HepG2 (cell line): ENCODE results near the gene NXPH4. TPM values are rescaled to one million over a fixed set of nuclear protein-coding genes. Genes with fewer than 3 reads are reported as not detected.
A peak's percentile ranks its signal among the peaks of the same experiment; 100 is the strongest.

Source experiments
- ETV5 ChIP-seq: IDR thresholded peaks from 2 replicates; pipeline ENCODE4 v1.6.1; 2018; ENCODE audit warnings: missing biosample characterization, missing genetic modification reagents, inconsistent platforms, borderline replicate concordance
- FIP1L1 ChIP-seq: fragments of 200-400 bp; formaldehyde crosslinking; IDR thresholded peaks from 2 replicates; pipeline ENCODE4 v1.6.1; 2018; ENCODE audit warnings: low read depth, mild to moderate bottlenecking, low read length, moderate library complexity, borderline replicate concordance; ENCODE audit not compliant: insufficient read depth
- HES4 ChIP-seq: sonication (generic); formaldehyde crosslinking; IDR thresholded peaks from 2 replicates; pipeline ENCODE4 v1.9.0; 2021; ENCODE audit warnings: mild to moderate bottlenecking, missing genetic modification reagents, borderline replicate concordance
- HNRNPH1 ChIP-seq: fragments of 200-400 bp; formaldehyde crosslinking; optimal IDR thresholded peaks from 2 replicates; pipeline ENCODE3; 2017; ENCODE audit warnings: mild to moderate bottlenecking, low read depth, low read length
- HOXA3 ChIP-seq: sonication (generic); formaldehyde crosslinking; IDR thresholded peaks from 2 replicates; pipeline ENCODE4 v1.5.0; 2020; ENCODE audit warnings: missing genetic modification reagents
- NFIB ChIP-seq: sonication (generic); formaldehyde crosslinking; IDR thresholded peaks from 2 replicates; pipeline ENCODE4 v1.9.0; 2021; ENCODE audit warnings: missing genetic modification reagents, mild to moderate bottlenecking, borderline replicate concordance
- RFX5 ChIP-seq: IDR thresholded peaks from 2 replicates; pipeline ENCODE4 v1.6.1; 2011; ENCODE audit warnings: low read depth, low read length, improper control_type of control experiment
- SRSF1 ChIP-seq: fragments of 200-400 bp; formaldehyde crosslinking; optimal IDR thresholded peaks from 2 replicates; pipeline ENCODE3; 2017; ENCODE audit warnings: mild to moderate bottlenecking, low read depth, low read length, moderate library complexity
- SRSF9 ChIP-seq: fragments of 200-400 bp; formaldehyde crosslinking; IDR thresholded peaks from 2 replicates; pipeline ENCODE4 v1.6.1; 2018; ENCODE audit warnings: borderline replicate concordance, mild to moderate bottlenecking, low read depth, low read length; ENCODE audit not compliant: insufficient read depth, poor library complexity, severe bottlenecking
- ZBTB38 ChIP-seq: sonication (generic); formaldehyde crosslinking; IDR thresholded peaks from 2 replicates; pipeline ENCODE4 v1.5.1; 2020; ENCODE audit warnings: mild to moderate bottlenecking, missing genetic modification reagents
- ZNF446 ChIP-seq: sonication (generic); formaldehyde crosslinking; IDR thresholded peaks from 2 replicates; pipeline ENCODE4 v1.5.0; 2020; ENCODE audit warnings: mild to moderate bottlenecking, missing genetic modification reagents
- polyA plus RNA-seq, 8 experiments: library from polyadenylated mRNA; depleted of rRNA in 3 of 8; stranded (reverse) in 7 of 8; unstranded in 1 of 8; fragments of >200 nt; fragmentation: Illumina TruSeq in 4 of 8; extraction: Trizol in 4 of 8; gene quantifications; 2 replicates each; pipeline versions ENCODE4 v1.2.1 to v1.2.3, GENCODE V29; 2011 to 2016; ENCODE audit warnings: low read depth in 4 of 8, missing spikeins in 1 of 8, mixed read lengths in 1 of 8; ENCODE audit not compliant: insufficient read depth in 1 of 8
- total RNA-seq, 5 experiments: library from RNA; depleted of rRNA; stranded (reverse); fragments of >200 nt; fragmentation: Illumina TruSeq; extraction: Trizol; gene quantifications; 2 replicates each; pipeline ENCODE4 v1.2.3, GENCODE V29; 2016; ENCODE audit warnings: low read depth in 1 of 5
- TF ChIP-seq, protein P1 (sequence below), 2 experiments: sonication (generic) in 1 of 2; formaldehyde crosslinking in 1 of 2; IDR thresholded peaks; 2 replicates each; pipeline versions ENCODE4 v1.4.0 to v1.6.1; 2016 to 2020; ENCODE audit warnings: borderline replicate concordance in 1 of 2, low read depth in 1 of 2, mild to moderate bottlenecking in 1 of 2, missing genetic modification reagents in 1 of 2
- TF ChIP-seq, protein P2 (sequence below): IDR thresholded peaks from 2 replicates; pipeline ENCODE4 v1.6.1; 2016; ENCODE audit warnings: low read depth, borderline replicate concordance
- TF ChIP-seq, protein P3 (sequence below): sonication (generic); formaldehyde crosslinking; IDR thresholded peaks from 2 replicates; pipeline ENCODE4 v1.4.0; 2020; ENCODE audit warnings: missing genetic modification reagents
- TF ChIP-seq, protein P4 (sequence below): IDR thresholded peaks from 2 replicates; pipeline ENCODE4 v1.6.1; 2016
- TF ChIP-seq, protein P5 (sequence below): sonication (generic); formaldehyde crosslinking; IDR thresholded peaks from 2 replicates; pipeline ENCODE4 v1.4.0; 2020; ENCODE audit warnings: missing genetic modification reagents, borderline replicate concordance

NXPH4 gene
- total and polyA plus RNA-seq, 2 of the 13 experiments (the other 11 are each of a cell fraction or from before 2014, with no cell fraction given): 0.13 TPM; not detected in 1

DNA sequence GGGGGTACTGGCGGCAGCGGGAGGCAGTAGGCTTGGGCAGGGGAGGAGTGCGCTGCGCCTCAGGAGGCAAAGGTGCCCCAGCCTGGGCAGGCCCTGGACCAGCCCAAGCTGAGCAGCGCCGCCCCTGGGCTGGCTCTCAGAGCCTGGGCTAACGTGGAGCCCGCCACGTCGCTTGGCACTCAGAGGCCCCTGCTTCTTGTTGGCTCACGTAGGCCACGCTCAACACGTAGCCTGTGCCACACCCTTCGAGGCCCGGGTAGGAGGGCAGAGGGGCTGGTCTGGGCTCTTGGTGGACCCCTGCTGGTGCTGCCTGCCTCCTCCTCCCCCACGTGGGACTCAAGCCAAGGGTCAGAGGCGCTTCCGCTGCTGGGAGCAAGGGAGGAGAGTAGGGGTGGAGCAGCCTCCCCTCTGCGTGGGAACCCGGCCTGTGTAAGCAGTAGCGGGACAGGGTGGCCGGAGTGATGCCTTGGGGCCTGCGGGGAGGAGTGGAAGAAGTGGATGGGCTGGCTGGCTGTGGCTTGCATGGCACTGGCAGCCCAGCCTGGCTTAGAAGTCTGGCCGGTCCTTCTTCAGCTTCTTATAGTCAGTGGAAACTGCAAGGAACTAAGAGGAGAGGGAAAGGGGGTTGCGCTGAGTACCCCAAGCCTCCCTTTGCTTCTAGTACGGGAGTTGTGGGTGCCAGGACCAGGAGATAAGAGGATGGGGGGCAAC, 18.6 kb downstream of the NXPH4 start (continued):
- TF ChIP-seq ETV5: peak; percentile 77
- TF ChIP-seq, protein P1, sequence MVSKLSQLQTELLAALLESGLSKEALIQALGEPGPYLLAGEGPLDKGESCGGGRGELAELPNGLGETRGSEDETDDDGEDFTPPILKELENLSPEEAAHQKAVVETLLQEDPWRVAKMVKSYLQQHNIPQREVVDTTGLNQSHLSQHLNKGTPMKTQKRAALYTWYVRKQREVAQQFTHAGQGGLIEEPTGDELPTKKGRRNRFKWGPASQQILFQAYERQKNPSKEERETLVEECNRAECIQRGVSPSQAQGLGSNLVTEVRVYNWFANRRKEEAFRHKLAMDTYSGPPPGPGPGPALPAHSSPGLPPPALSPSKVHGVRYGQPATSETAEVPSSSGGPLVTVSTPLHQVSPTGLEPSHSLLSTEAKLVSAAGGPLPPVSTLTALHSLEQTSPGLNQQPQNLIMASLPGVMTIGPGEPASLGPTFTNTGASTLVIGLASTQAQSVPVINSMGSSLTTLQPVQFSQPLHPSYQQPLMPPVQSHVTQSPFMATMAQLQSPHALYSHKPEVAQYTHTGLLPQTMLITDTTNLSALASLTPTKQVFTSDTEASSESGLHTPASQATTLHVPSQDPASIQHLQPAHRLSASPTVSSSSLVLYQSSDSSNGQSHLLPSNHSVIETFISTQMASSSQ (IDR thresholded peaks at IDR 0.05; ENCODE audit: low read depth): no peak
- TF ChIP-seq, protein P1 (CRISPR knock-in tag; IDR thresholded peaks at IDR 0.05; ENCODE audit: borderline replicate concordance): no peak
- peak; percentile 80 for TF ChIP-seq SRSF1
- TF ChIP-seq ZBTB38 (CRISPR knock-in tag): peak; percentile 86
- TF ChIP-seq, protein P2, sequence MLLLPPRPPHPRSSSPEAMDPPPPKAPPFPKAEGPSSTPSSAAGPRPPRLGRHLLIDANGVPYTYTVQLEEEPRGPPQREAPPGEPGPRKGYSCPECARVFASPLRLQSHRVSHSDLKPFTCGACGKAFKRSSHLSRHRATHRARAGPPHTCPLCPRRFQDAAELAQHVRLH (CRISPR knock-in tag): peak; percentile 12; the same call in 1 of the 2 replicates
- no peak for TF ChIP-seq NFIB (CRISPR knock-in tag)
- TF ChIP-seq, protein P3, sequence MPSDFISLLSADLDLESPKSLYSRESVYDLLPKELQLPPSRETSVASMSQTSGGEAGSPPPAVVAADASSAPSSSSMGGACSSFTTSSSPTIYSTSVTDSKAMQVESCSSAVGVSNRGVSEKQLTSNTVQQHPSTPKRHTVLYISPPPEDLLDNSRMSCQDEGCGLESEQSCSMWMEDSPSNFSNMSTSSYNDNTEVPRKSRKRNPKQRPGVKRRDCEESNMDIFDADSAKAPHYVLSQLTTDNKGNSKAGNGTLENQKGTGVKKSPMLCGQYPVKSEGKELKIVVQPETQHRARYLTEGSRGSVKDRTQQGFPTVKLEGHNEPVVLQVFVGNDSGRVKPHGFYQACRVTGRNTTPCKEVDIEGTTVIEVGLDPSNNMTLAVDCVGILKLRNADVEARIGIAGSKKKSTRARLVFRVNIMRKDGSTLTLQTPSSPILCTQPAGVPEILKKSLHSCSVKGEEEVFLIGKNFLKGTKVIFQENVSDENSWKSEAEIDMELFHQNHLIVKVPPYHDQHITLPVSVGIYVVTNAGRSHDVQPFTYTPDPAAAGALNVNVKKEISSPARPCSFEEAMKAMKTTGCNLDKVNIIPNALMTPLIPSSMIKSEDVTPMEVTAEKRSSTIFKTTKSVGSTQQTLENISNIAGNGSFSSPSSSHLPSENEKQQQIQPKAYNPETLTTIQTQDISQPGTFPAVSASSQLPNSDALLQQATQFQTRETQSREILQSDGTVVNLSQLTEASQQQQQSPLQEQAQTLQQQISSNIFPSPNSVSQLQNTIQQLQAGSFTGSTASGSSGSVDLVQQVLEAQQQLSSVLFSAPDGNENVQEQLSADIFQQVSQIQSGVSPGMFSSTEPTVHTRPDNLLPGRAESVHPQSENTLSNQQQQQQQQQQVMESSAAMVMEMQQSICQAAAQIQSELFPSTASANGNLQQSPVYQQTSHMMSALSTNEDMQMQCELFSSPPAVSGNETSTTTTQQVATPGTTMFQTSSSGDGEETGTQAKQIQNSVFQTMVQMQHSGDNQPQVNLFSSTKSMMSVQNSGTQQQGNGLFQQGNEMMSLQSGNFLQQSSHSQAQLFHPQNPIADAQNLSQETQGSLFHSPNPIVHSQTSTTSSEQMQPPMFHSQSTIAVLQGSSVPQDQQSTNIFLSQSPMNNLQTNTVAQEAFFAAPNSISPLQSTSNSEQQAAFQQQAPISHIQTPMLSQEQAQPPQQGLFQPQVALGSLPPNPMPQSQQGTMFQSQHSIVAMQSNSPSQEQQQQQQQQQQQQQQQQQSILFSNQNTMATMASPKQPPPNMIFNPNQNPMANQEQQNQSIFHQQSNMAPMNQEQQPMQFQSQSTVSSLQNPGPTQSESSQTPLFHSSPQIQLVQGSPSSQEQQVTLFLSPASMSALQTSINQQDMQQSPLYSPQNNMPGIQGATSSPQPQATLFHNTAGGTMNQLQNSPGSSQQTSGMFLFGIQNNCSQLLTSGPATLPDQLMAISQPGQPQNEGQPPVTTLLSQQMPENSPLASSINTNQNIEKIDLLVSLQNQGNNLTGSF: no peak
- TF ChIP-seq RFX5: no peak
- TF ChIP-seq, protein P4, sequence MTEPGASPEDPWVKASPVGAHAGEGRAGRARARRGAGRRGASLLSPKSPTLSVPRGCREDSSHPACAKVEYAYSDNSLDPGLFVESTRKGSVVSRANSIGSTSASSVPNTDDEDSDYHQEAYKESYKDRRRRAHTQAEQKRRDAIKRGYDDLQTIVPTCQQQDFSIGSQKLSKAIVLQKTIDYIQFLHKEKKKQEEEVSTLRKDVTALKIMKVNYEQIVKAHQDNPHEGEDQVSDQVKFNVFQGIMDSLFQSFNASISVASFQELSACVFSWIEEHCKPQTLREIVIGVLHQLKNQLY: no peak
- TF ChIP-seq HNRNPH1: peak; percentile 89
- TF ChIP-seq FIP1L1: peak; percentile 93; the same call in 1 of the 2 replicates
- no peak for TF ChIP-seq SRSF9
- TF ChIP-seq, protein P5, sequence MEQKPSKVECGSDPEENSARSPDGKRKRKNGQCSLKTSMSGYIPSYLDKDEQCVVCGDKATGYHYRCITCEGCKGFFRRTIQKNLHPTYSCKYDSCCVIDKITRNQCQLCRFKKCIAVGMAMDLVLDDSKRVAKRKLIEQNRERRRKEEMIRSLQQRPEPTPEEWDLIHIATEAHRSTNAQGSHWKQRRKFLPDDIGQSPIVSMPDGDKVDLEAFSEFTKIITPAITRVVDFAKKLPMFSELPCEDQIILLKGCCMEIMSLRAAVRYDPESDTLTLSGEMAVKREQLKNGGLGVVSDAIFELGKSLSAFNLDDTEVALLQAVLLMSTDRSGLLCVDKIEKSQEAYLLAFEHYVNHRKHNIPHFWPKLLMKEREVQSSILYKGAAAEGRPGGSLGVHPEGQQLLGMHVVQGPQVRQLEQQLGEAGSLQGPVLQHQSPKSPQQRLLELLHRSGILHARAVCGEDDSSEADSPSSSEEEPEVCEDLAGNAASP (CRISPR knock-in tag): peak; percentile 22; the same call in 1 of the 2 replicates
- TF ChIP-seq HES4: no peak
- TF ChIP-seq ZNF446 (CRISPR knock-in tag): no peak
- no peak for TF ChIP-seq HOXA3
